Body of pancreas (tissue), 4 donors: ENCODE results near the gene PAPSS1.

Source experiments
- CTCF ChIP-seq, 7 experiments: fragments of 450-650 bp in 4 of 7; fragments of 200-600 bp in 3 of 7; sonication (generic) in 3 of 7; IDR thresholded peaks; one replicate each; pipeline ENCODE4 v1.5.1; 2016 to 2019; ENCODE audit warnings: antibody characterized with exemption in 7 of 7
- POLR2A ChIP-seq, 3 donors: fragments of 450-650 bp; IDR thresholded peaks; one replicate each; pipeline ENCODE4 v1.6.1; 2016; ENCODE audit warnings: antibody characterized with exemption in 3 of 3, mild to moderate bottlenecking in 2 of 3

GRCh38 chr4:107718351-107718965 lies 1.6 kb downstream of the PAPSS1 start:
- no peak for TF ChIP-seq CTCF (IDR thresholded peaks at IDR 0.05)
- TF ChIP-seq POLR2A (IDR thresholded peaks at IDR 0.05), result no peak
